GM23338 (cell line): ENCODE results near the gene RGL1. TPM values are rescaled to one million over a fixed set of nuclear protein-coding genes. Genes with fewer than 3 reads are reported as not detected.

Source experiments
- ATAC-seq: fragments of 200-7000 bp; cut with Tn5 transposase; 3 replicates; pipeline ENCODE4 v1.9.1; 2020
- DNase-seq: peaks from one replicate; pipeline ENCODE4 v3.0.0-alpha.2; 2015; ENCODE audit warnings: low spot score
- H2AFZ ChIP-seq: fragments of 200-600 bp; sonication (generic); 2 replicates; pipeline ENCODE4 v1.8.0; 2016; ENCODE audit warnings: antibody characterized with exemption, mild to moderate bottlenecking, moderate library complexity
- H3F3A ChIP-seq: fragments of 200-600 bp; sonication (generic); replicated peaks from 2 replicates; pipeline ENCODE4 v1.8.0; 2017; ENCODE audit warnings: antibody characterized with exemption, mixed run types, low read depth
- H3K27ac ChIP-seq: fragments of 200-600 bp; sonication (generic); 2 replicates; pipeline ENCODE4 v1.6.1; 2016; ENCODE audit warnings: low read depth
- H3K27me3 ChIP-seq: fragments of 200-600 bp; sonication (generic); 2 replicates; pipeline ENCODE4 v1.8.0; 2016; ENCODE audit warnings: mild to moderate bottlenecking, mixed run types, moderate library complexity; ENCODE audit not compliant: insufficient read depth
- H3K36me3 ChIP-seq: fragments of 200-600 bp; sonication (generic); 2 replicates; pipeline ENCODE4 v1.8.0; 2016; ENCODE audit warnings: mild to moderate bottlenecking; ENCODE audit not compliant: insufficient read depth
- H3K4me1 ChIP-seq: fragments of 200-600 bp; sonication (generic); 2 replicates; pipeline ENCODE4 v1.8.0; 2016; ENCODE audit warnings: mild to moderate bottlenecking, moderate library complexity; ENCODE audit not compliant: insufficient read depth
- H3K4me2 ChIP-seq: fragments of 200-600 bp; sonication (generic); 2 replicates; pipeline ENCODE4 v1.7.1; 2017; ENCODE audit warnings: mixed run types
- H3K4me3 ChIP-seq: fragments of 200-600 bp; sonication (generic); 2 replicates; pipeline ENCODE4 v1.6.1; 2016; ENCODE audit warnings: mixed run types
- H3K79me2 ChIP-seq: fragments of 200-600 bp; sonication (generic); replicated peaks from 2 replicates; pipeline ENCODE4 v1.8.0; 2017; ENCODE audit warnings: mild to moderate bottlenecking; ENCODE audit not compliant: insufficient read depth
- H3K9me2 ChIP-seq: fragments of 200-600 bp; sonication (generic); 2 replicates; pipeline ENCODE4 v1.8.0; 2017; ENCODE audit not compliant: insufficient read depth
- H4K20me1 ChIP-seq: fragments of 200-600 bp; sonication (generic); replicated peaks from 2 replicates; pipeline ENCODE4 v1.8.0; 2017; ENCODE audit warnings: mild to moderate bottlenecking; ENCODE audit not compliant: insufficient read depth
- H3K27ac Mint-ChIP-seq: 2 replicates; pipeline ENCODE4 v1.8.0; 2020; ENCODE audit warnings: inconsistent platforms, mild to moderate bottlenecking, moderate library complexity, mixed read lengths
- H3K27me3 Mint-ChIP-seq: 3 replicates; pipeline ENCODE4 v1.8.0; 2022; ENCODE audit warnings: low read depth, mild to moderate bottlenecking, moderate library complexity, mixed read lengths, inconsistent platforms; ENCODE audit not compliant: insufficient read depth, poor library complexity
- H3K36me3 Mint-ChIP-seq: 3 replicates; pipeline ENCODE4 v1.8.0; 2021; ENCODE audit warnings: low read depth, mild to moderate bottlenecking, inconsistent platforms, moderate library complexity, mixed read lengths
- H3K4me1 Mint-ChIP-seq: 3 replicates; pipeline ENCODE4 v1.8.0; 2020; ENCODE audit warnings: mild to moderate bottlenecking, inconsistent platforms, mixed read lengths
- H3K4me3 Mint-ChIP-seq: 3 replicates; pipeline ENCODE4 v1.8.0; 2021; ENCODE audit warnings: moderate library complexity, mild to moderate bottlenecking, inconsistent platforms, mixed read lengths
- H3K9me3 Mint-ChIP-seq: 3 replicates; pipeline ENCODE4 v1.8.0; 2020; ENCODE audit warnings: moderate library complexity, mild to moderate bottlenecking, inconsistent platforms, mixed read lengths
- CREB1 ChIP-seq: fragments of 250-450 bp; sonication (Bioruptor Pico); IDR thresholded peaks from 2 replicates; pipeline ENCODE4 v1.5.0; 2020; ENCODE audit warnings: low read depth, mild to moderate bottlenecking, moderate library complexity
- CTCF ChIP-seq, 2 experiments: fragments of 200-600 bp in 1 of 2; sonication (generic) in 1 of 2; conservative IDR thresholded peaks; 2 replicates each; pipeline versions ENCODE4 v1.5.1 to v1.6.1; 2016 to 2017; ENCODE audit warnings: antibody characterized with exemption in 2 of 2, low read depth in 2 of 2, mild to moderate bottlenecking in 2 of 2, moderate library complexity in 1 of 2
- ETS1 ChIP-seq: IDR thresholded peaks from 2 replicates; pipeline ENCODE4 v1.6.1; 2016; ENCODE audit warnings: antibody characterized with exemption
- EZH2 ChIP-seq: fragments of 200-600 bp; sonication (generic); IDR thresholded peaks from one replicate; pipeline ENCODE4 v1.8.0; 2017; ENCODE audit warnings: antibody characterized with exemption, mild to moderate bottlenecking, low read depth; ENCODE audit not compliant: unreplicated experiment
- EZH2phosphoT487 ChIP-seq: fragments of 200-600 bp; sonication (generic); IDR thresholded peaks from one replicate; pipeline ENCODE4 v1.8.1; 2018; ENCODE audit warnings: antibody characterized with exemption; ENCODE audit not compliant: unreplicated experiment
- JUNB ChIP-seq: IDR thresholded peaks from one replicate; pipeline ENCODE4 v1.6.1; 2016; ENCODE audit warnings: antibody characterized with exemption; ENCODE audit not compliant: unreplicated experiment
- NANOG ChIP-seq: IDR thresholded peaks from 2 replicates; pipeline ENCODE4 v1.6.1; 2016; ENCODE audit warnings: antibody characterized with exemption, borderline replicate concordance
- POLR2AphosphoS5 ChIP-seq: IDR thresholded peaks from 2 replicates; pipeline ENCODE4 v1.6.1; 2016; ENCODE audit warnings: antibody characterized with exemption, low read depth
- REST ChIP-seq: IDR thresholded peaks from one replicate; pipeline ENCODE4 v1.6.1; 2018; ENCODE audit warnings: antibody characterized with exemption; ENCODE audit not compliant: unreplicated experiment
- STAT1 ChIP-seq: IDR thresholded peaks from one replicate; pipeline ENCODE4 v1.6.1; 2016; ENCODE audit warnings: antibody characterized with exemption; ENCODE audit not compliant: unreplicated experiment
- ZNF114 ChIP-seq: fragments of 250-450 bp; sonication (Bioruptor Pico); IDR thresholded peaks from 2 replicates; pipeline ENCODE4 v1.5.0; 2020; ENCODE audit warnings: mild to moderate bottlenecking, moderate library complexity
- ZNF331 ChIP-seq: fragments of 250-450 bp; sonication (Bioruptor Pico); IDR thresholded peaks from 2 replicates; pipeline ENCODE4 v1.5.0; 2020; ENCODE audit warnings: low read depth, mild to moderate bottlenecking, moderate library complexity
- ZNF462 ChIP-seq: fragments of 250-450 bp; sonication (Bioruptor Pico); IDR thresholded peaks from 2 replicates; pipeline ENCODE4 v1.5.0; 2020; ENCODE audit warnings: mild to moderate bottlenecking, moderate library complexity
- polyA plus RNA-seq: library from polyadenylated mRNA; unstranded; fragments of >200 nt; fragmentation: Nextera tagmentation; extraction: Ambion mirVana; gene quantifications from 2 replicates; pipeline ENCODE4 v1.2.1, GENCODE V29; 2016
- total RNA-seq: library from RNA; depleted of rRNA; stranded (reverse); fragments of >200 nt; shearing (Covaris generic); gene quantifications from 2 replicates; pipeline ENCODE4 v1.2.3, GENCODE V29; 2014

Gene RGL1
- total and polyA plus RNA-seq, 2 experiments from 2014 or later: 0.91 to 2.6 TPM

- Histone ChIP-seq H3K4me3 (no peak overlapping the region), H3F3A (no peaks in the 10 kb centered on the region), H4K20me1 (no peaks in the 10 kb centered on the region), H3K4me1 (no peaks in the 10 kb centered on the region), H2AFZ (no peak overlapping the region), H3K4me2 (no peak overlapping the region), H3K9me2 (no peaks in the 10 kb centered on the region; the same call in 1 of the 2 replicates), H3K36me3 (no peaks in the 10 kb centered on the region), H3K27me3 (peaks cover 11% of the 10 kb centered on the region), H3K27ac (no peak overlapping the region), H3K79me2 (no peaks in the 10 kb centered on the region)
- no peak overlapping the region for H3K4me3 Mint-ChIP-seq
- H3K36me3 Mint-ChIP-seq: no peaks in the 10 kb centered on the region
- ATAC-seq (no peak), DNase-seq (no peak)
- H3K4me1 Mint-ChIP-seq: no peaks in the 10 kb centered on the region
- H3K9me3 Mint-ChIP-seq: no peaks in the 10 kb centered on the region
- TF ChIP-seq STAT1: no peak
- TF ChIP-seq EZH2: no peak
- no peak for TF ChIP-seq REST
- no peak for TF ChIP-seq ZNF462 (CRISPR knock-in tag)
- no peak for TF ChIP-seq ETS1
- no peak for TF ChIP-seq POLR2AphosphoS5
- no peak for TF ChIP-seq JUNB
- TF ChIP-seq CTCF (conservative IDR thresholded peaks at IDR 0.05; ENCODE audit: low read depth in 2 of 2): no peak
- no peak for TF ChIP-seq EZH2phosphoT487
- TF ChIP-seq ZNF331 (CRISPR knock-in tag): no peak
- no peak for TF ChIP-seq NANOG
- no peak for TF ChIP-seq CREB1
- TF ChIP-seq ZNF114 (CRISPR knock-in tag): no peak
- H3K27me3 Mint-ChIP-seq: no peaks in the 10 kb centered on the region
- no peak overlapping the region for H3K27ac Mint-ChIP-seq
These were observed 148.1 kb downstream of the RGL1 start for GRCh38 chr1:183953031-183953430.
